Panc1 (cell line): Measurements from ENCODE around the gene LRMDA. TPM values are rescaled to one million over a fixed set of nuclear protein-coding genes. Genes with fewer than 3 reads are reported as not detected.

ENCODE experiments used
- ATAC-seq: fragments of 200-7000 bp; cut with Tn5 transposase; 2 replicates; pipeline ENCODE4 v1.9.1; 2020; ENCODE audit warnings: mild to moderate bottlenecking, moderate library complexity
- BruUV-seq: library from RNA; stranded (reverse); fragments of 400-500 nt; replicated peaks from 2 replicates; lab custom pipeline; 2021; lab: Mats Ljungman, UMichigan
- CTCF ChIA-PET: fragments of 300-600 bp; sonication (Branson Sonifier 250); formaldehyde crosslinking; loops from one replicate; lab custom pipeline; 2022; ENCODE audit warnings: antibody characterized with exemption; lab: Charles Lee
- POLR2A ChIA-PET: fragments of 300-600 bp; sonication (Branson Sonifier 250); formaldehyde crosslinking; loops from one replicate; lab custom pipeline; 2022; ENCODE audit warnings: antibody characterized with exemption; lab: Charles Lee
- DNase-seq: peaks from one replicate; pipeline ENCODE4 v3.0.0-alpha.2; 2010; ENCODE audit warnings: low read depth, low spot score
- H3K27ac ChIP-seq: 2 replicates; pipeline ENCODE4 v1.5.1; 2011; ENCODE audit warnings: mild to moderate bottlenecking, low read length, inconsistent platforms
- H3K27me3 ChIP-seq: fragments of 200-500 bp; sonication (Bioruptor generic); 2 replicates; pipeline ENCODE4 v1.6.0; 2014; ENCODE audit warnings: low read length, inconsistent platforms; ENCODE audit not compliant: control insufficient read depth, insufficient read depth
- H3K36me3 ChIP-seq: fragments of 200-500 bp; sonication (Bioruptor generic); 2 replicates; pipeline ENCODE4 v1.5.1; 2014; ENCODE audit warnings: inconsistent platforms, mild to moderate bottlenecking, low read length, moderate library complexity; ENCODE audit not compliant: control insufficient read depth, insufficient read depth
- H3K4me1 ChIP-seq: 2 replicates; pipeline ENCODE4 v1.5.1; 2011; ENCODE audit warnings: inconsistent platforms, mild to moderate bottlenecking, low read length, moderate library complexity; ENCODE audit not compliant: control insufficient read depth, insufficient read depth
- H3K4me3 ChIP-seq, 2 experiments: 2 replicates each; pipeline ENCODE4 v1.5.1; 2011 to 2012; ENCODE audit warnings: low read depth in 2 of 2, low read length in 2 of 2, mild to moderate bottlenecking in 2 of 2, inconsistent platforms in 1 of 2, moderate library complexity in 1 of 2
- H3K9me3 ChIP-seq: fragments of 200-500 bp; sonication (Bioruptor generic); 2 replicates; pipeline ENCODE4 v1.5.1; 2014; ENCODE audit warnings: low read depth, mild to moderate bottlenecking, inconsistent platforms, low read length, moderate library complexity; ENCODE audit not compliant: control insufficient read depth, insufficient read depth
- POLR2AphosphoS5 ChIP-seq: IDR thresholded peaks from 2 replicates; pipeline ENCODE4 v1.6.1; 2012; ENCODE audit warnings: mild to moderate bottlenecking, low read depth, low read length, moderate library complexity
- REST ChIP-seq, 2 experiments: IDR thresholded peaks; 2 replicates each; pipeline ENCODE4 v1.6.1; 2011 to 2012; ENCODE audit warnings: low read depth in 2 of 2, control low read depth in 1 of 2, low read length in 1 of 2, mild to moderate bottlenecking in 1 of 2, moderate library complexity in 1 of 2; ENCODE audit not compliant: insufficient read depth in 1 of 2
- SIN3A ChIP-seq: IDR thresholded peaks from 2 replicates; pipeline ENCODE4 v1.6.1; 2012; ENCODE audit warnings: low read depth, mild to moderate bottlenecking, low read length, moderate library complexity, borderline replicate concordance; ENCODE audit not compliant: insufficient read depth
- TCF7L2 ChIP-seq: IDR thresholded peaks from 2 replicates; pipeline ENCODE4 v1.6.1; 2011; ENCODE audit warnings: mild to moderate bottlenecking, low read depth, low read length, inconsistent platforms
- in situ Hi-C: cut with HindIII; loops from 2 replicates; pipeline ENCODE4 v1.10.0; 2016; ENCODE audit warnings: low sequenced_read_pairs, low pct_unique_long_range_greater_than_20kb
- intact Hi-C: fragments of 100-400 bp; cut with micrococcal nuclease; formaldehyde crosslinking; loops from one replicate; pipeline ENCODE4 v1.10.0; 2022; ENCODE audit not compliant: unreplicated experiment
- total RNA-seq: library from RNA; stranded (reverse); gene quantifications from one replicate; pipeline ENCODE4 v1.2.1, GENCODE V29; 2021; ENCODE audit not compliant: unreplicated experiment
- TF ChIP-seq, protein P1 (sequence below): fragments of 450-650 bp; IDR thresholded peaks from 2 replicates; pipeline ENCODE4 v1.5.1; 2017; ENCODE audit warnings: mild to moderate bottlenecking

Gene LRMDA
- total RNA-seq, 1 experiment from 2014 or later: 1.2 TPM

DNA sequence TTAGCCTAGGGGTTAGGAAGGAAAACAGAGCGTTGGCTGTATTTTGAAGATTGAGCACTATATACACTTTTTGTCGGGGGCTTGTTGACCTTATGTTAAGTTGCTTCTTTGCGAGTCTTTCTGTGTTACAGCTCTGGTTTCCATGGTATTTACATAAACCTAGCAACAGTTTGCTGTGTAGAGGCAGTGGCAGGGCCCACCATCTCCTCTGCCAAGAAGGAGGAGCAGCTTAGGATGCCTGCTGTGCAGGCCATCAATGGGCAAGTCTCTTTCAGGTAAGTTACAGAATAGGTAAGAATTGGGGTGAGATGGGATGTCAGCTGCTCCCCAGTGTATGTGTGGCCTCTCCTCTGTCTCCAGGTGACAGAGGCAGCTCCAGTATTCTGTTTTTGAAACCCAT is 485.5 kb downstream of the LRMDA start:
- DNase-seq (no peak), ATAC-seq (no peak)
- CTCF ChIA-PET: no interaction called here
- Histone ChIP-seq H3K27me3 (peaks cover 3% of the 10 kb centered on the region; the same call in 1 of the 2 replicates), H3K4me1 (no peaks in the 10 kb centered on the region), H3K4me3 (no peak overlapping the region), H3K9me3 (no peaks in the 10 kb centered on the region), H3K36me3 (no peaks in the 10 kb centered on the region), H3K27ac (no peak overlapping the region)
- in situ Hi-C loops: no loop called here
- intact Hi-C loops: loop anchor here (10.0 kb wide), 1 partner anchor 512 kb away; the partner anchor contains the start of gene ZNF503
- POLR2A ChIA-PET: no interaction called here
- no TSS peak for BruUV-seq
- TF ChIP-seq POLR2AphosphoS5 (no peak), SIN3A (no peak), REST (IDR thresholded peaks at IDR 0.05; ENCODE audit: insufficient read depth in 1 of 2, low read depth in 2 of 2, low read length in 1 of 2) (no peak)
- TF ChIP-seq, protein P1, sequence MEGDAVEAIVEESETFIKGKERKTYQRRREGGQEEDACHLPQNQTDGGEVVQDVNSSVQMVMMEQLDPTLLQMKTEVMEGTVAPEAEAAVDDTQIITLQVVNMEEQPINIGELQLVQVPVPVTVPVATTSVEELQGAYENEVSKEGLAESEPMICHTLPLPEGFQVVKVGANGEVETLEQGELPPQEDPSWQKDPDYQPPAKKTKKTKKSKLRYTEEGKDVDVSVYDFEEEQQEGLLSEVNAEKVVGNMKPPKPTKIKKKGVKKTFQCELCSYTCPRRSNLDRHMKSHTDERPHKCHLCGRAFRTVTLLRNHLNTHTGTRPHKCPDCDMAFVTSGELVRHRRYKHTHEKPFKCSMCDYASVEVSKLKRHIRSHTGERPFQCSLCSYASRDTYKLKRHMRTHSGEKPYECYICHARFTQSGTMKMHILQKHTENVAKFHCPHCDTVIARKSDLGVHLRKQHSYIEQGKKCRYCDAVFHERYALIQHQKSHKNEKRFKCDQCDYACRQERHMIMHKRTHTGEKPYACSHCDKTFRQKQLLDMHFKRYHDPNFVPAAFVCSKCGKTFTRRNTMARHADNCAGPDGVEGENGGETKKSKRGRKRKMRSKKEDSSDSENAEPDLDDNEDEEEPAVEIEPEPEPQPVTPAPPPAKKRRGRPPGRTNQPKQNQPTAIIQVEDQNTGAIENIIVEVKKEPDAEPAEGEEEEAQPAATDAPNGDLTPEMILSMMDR: no peak

DNA sequence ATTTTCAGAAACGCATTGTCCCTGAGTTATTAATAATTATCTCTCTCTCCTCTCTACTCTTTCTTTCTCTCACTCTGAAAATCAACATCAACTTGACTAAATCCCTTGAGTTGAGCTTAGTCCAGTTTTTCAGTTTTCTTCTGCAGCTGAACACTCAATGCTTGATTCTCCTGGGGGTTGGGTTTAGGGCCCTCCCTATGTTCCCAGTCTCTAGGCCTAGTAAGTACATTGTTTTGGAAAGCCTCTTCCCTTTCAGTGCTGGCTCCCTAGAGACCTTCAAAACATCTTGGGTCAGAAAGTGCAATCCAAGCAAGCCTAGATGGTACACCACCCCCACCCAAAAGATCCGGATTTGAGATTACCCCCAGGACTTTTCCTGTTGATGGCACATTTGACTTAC is 488.5 kb downstream of the LRMDA start:
- Histone ChIP-seq H3K27me3 (peaks cover 4% of the 10 kb centered on the region; the same call in 1 of the 2 replicates), H3K27ac (no peak overlapping the region), H3K4me1 (no peaks in the 10 kb centered on the region), H3K9me3 (no peaks in the 10 kb centered on the region), H3K36me3 (no peaks in the 10 kb centered on the region), H3K4me3 (no peak overlapping the region)
- intact Hi-C loops: loop anchor here (10.0 kb wide), 1 partner anchor 515 kb away; the partner anchor contains the start of gene ZNF503
- POLR2A ChIA-PET: no interaction called here
- in situ Hi-C loops: no loop called here
- ATAC-seq (no peak), DNase-seq (no peak)
- no peak for TF ChIP-seq POLR2AphosphoS5
- TF ChIP-seq, protein P1: no peak
- TF ChIP-seq REST (IDR thresholded peaks at IDR 0.05; ENCODE audit: insufficient read depth in 1 of 2, low read depth in 2 of 2, low read length in 1 of 2): no peak
- no peak for TF ChIP-seq TCF7L2
- TF ChIP-seq SIN3A: no peak
- CTCF ChIA-PET: no interaction called here
- BruUV-seq: no TSS peak
